ENCODE data around the gene SALL4. TPM values are rescaled to one million over a fixed set of nuclear protein-coding genes. Genes with fewer than 3 reads are reported as not detected.

Gene SALL4
- total and polyA plus RNA-seq, 9 of the 15 experiments (the other 6 are each of a cell fraction or from before 2014, with no cell fraction given), result 0.03 to 0.07 TPM; not detected in 7

GRCh38 chr20:51810155-51811041 is 8.1 kb upstream of the SALL4 start:
- Histone ChIP-seq H3K27ac (ENCODE audit: extremely low read depth, low read depth, low read length) (no peak overlapping the region), H3K9ac (ENCODE audit: insufficient read depth in 1 of 2, low read depth in 2 of 2, low read length in 2 of 2) (no peak overlapping the region), H3K4me1 (replicated peaks in 1 of 2; ENCODE audit: control insufficient read depth in 2 of 2, insufficient read depth in 2 of 2, low read length in 2 of 2) (no peaks in the 10 kb centered on the region), H3K27me3 (ENCODE audit: control insufficient read depth in 2 of 2, insufficient read depth in 2 of 2, low read length in 2 of 2) (peaks cover 1 to 8% of the 10 kb centered on the region in 2 experiments; a peak in 3 of 5 replicates), H3K9me1 (ENCODE audit: control insufficient read depth, insufficient read depth, low read length) (no peaks in the 10 kb centered on the region), H3K4me3 (no peak overlapping the region), H3K36me3 (ENCODE audit: control insufficient read depth, insufficient read depth, low read length) (no peaks in the 10 kb centered on the region), H3K9me3 (replicated peaks; ENCODE audit: control insufficient read depth, insufficient read depth, low read depth, low read length) (no peaks in the 10 kb centered on the region), H4K20me1 (replicated peaks; ENCODE audit: control insufficient read depth, insufficient read depth, low read length) (no peaks in the 10 kb centered on the region), H3K4me2 (ENCODE audit: insufficient read depth, low read length) (no peak overlapping the region), H2AFZ (ENCODE audit: low read depth, low read length) (no peak overlapping the region), H3K79me2 (ENCODE audit: control insufficient read depth, insufficient read depth, low read length) (no peaks in the 10 kb centered on the region)
- WGBS (ENCODE audit: insufficient coverage, low coverage, missing lambda C conversion rate), result 7% methylated on average over 13 of the region's 13 CpGs
- in situ Hi-C loops (cut with MboI), result no loop called here
- BruUV-seq (replicated peaks), result no TSS peak
- DNase-seq (ENCODE audit: extremely low read depth in 1 of 4, low spot score in 3 of 4) (no peak), ATAC-seq (0 out of 3 replicates have a peak, but pooled peaks have one; percentile 37), FAIRE-seq (no peak)
- intact Hi-C loops (cut with micrococcal nuclease), result no loop called here
- ChIA-PET CTCF (ENCODE audit: low intra/inter-chr PET ratio) (no interaction called here), POLR2A (no interaction called here)
- TF ChIP-seq NR0B1 (IDR thresholded peaks at IDR 0.05; ENCODE audit: partially characterized antibody) (no peak), GTF2F1 (IDR thresholded peaks at IDR 0.05; ENCODE audit: low read depth, low read length) (no peak), HOMEZ (CRISPR knock-in tag; IDR thresholded peaks at IDR 0.05) (no peak), ZFP36 (IDR thresholded peaks at IDR 0.05; ENCODE audit: low read depth, low read length, partially characterized antibody) (no peak), POLR2B (IDR thresholded peaks at IDR 0.05; ENCODE audit: low read depth, partially characterized antibody) (no peak), SNAPC5 (CRISPR knock-in tag; IDR thresholded peaks at IDR 0.05) (no peak), CXXC5 (CRISPR knock-in tag; IDR thresholded peaks at IDR 0.05) (no peak), PURB (CRISPR knock-in tag; IDR thresholded peaks at IDR 0.05; ENCODE audit: low read depth) (no peak), MAFF (IDR thresholded peaks at IDR 0.05; ENCODE audit: low read length) (no peak), DEAF1 (CRISPR knock-in tag; IDR thresholded peaks at IDR 0.05) (no peak), FOXK1 (CRISPR knock-in tag; IDR thresholded peaks at IDR 0.05; ENCODE audit: borderline replicate concordance) (no peak), ATF4 (CRISPR knock-in tag; IDR thresholded peaks at IDR 0.05) (no peak), BRF1 (IDR thresholded peaks at IDR 0.05; ENCODE audit: borderline replicate concordance, extremely low read depth, insufficient read length) (no peak), BRCA1 (IDR thresholded peaks at IDR 0.05) (no peak), BRCA1 (CRISPR knock-in tag; IDR thresholded peaks at IDR 0.05) (no peak), TBP (optimal IDR thresholded peaks at IDR 0.05; ENCODE audit: low read depth, low read length) (no peak)

Data from K562 (cell line).